ENCODE data around the gene NOTUM. TPM values are rescaled to one million over a fixed set of nuclear protein-coding genes. Genes with fewer than 3 reads are reported as not detected.

NOTUM gene
- total RNA-seq, 2 experiments from 2014 or later = not detected

- ATAC-seq (ENCODE audit: poor library complexity) = no peak
- DNase-seq = no peak
- CTCF ChIA-PET = no interaction called here
- TF ChIP-seq CTCF (IDR thresholded peaks at IDR 0.05) = no peak
- Histone ChIP-seq H3K36me3 (ENCODE audit: insufficient read depth, low read length) (peaks cover 4% of the 10 kb centered on the region), H3K27me3 (ENCODE audit: control insufficient read depth in 1 of 2, insufficient read depth in 2 of 2, low read length in 2 of 2) (no peaks in the 10 kb centered on the region), H3K27ac (ENCODE audit: low read depth in 1 of 2, low read length in 2 of 2) (no peak overlapping the region), H3K4me3 (ENCODE audit: low read length) (no peak overlapping the region), H3K9me3 (ENCODE audit: control insufficient read depth in 1 of 2, insufficient read depth in 1 of 2, low read length in 2 of 2) (no peaks in the 10 kb centered on the region), H3K4me1 (ENCODE audit: insufficient read depth, low read length) (peaks cover 52% of the 10 kb centered on the region)
- no peaks in the 10 kb centered on the region for H3K9me3 Mint-ChIP-seq
- H3K4me1 Mint-ChIP-seq (ENCODE audit: low read depth) = peaks cover 29% of the 10 kb centered on the region
- H3K36me3 Mint-ChIP-seq (ENCODE audit: low read depth) = peaks cover 10% of the 10 kb centered on the region
- POLR2A ChIA-PET = no interaction called here
- H3K27ac Mint-ChIP-seq = no peak overlapping the region
- intact Hi-C loops (cut with DNase I, micrococcal nuclease) = no loop called here
- no peak overlapping the region for H3K4me3 Mint-ChIP-seq
- H3K27me3 Mint-ChIP-seq = no peaks in the 10 kb centered on the region
These were observed 38.3 kb downstream of the NOTUM start for GRCh38 chr17:81922566-81923301.

GRCh38 chr17:81921996-81922565 is 38.9 kb downstream of the NOTUM start:
- Histone ChIP-seq H3K4me3 (ENCODE audit: low read length) (no peak overlapping the region), H3K36me3 (ENCODE audit: insufficient read depth, low read length) (peaks cover 4% of the 10 kb centered on the region), H3K9me3 (ENCODE audit: control insufficient read depth in 1 of 2, insufficient read depth in 1 of 2, low read length in 2 of 2) (no peaks in the 10 kb centered on the region), H3K27me3 (ENCODE audit: control insufficient read depth in 1 of 2, insufficient read depth in 2 of 2, low read length in 2 of 2) (no peaks in the 10 kb centered on the region), H3K27ac (ENCODE audit: low read depth in 1 of 2, low read length in 2 of 2) (no peak overlapping the region), H3K4me1 (ENCODE audit: insufficient read depth, low read length) (peaks cover 57% of the 10 kb centered on the region)
- POLR2A ChIA-PET = no interaction called here
- no peak for DNase-seq
- no peak for TF ChIP-seq CTCF (IDR thresholded peaks at IDR 0.05)
- Mint-ChIP-seq H3K36me3 (ENCODE audit: low read depth) (peaks cover 13% of the 10 kb centered on the region), H3K27ac (no peak overlapping the region), H3K27me3 (no peaks in the 10 kb centered on the region), H3K9me3 (no peaks in the 10 kb centered on the region), H3K4me3 (no peak overlapping the region), H3K4me1 (ENCODE audit: low read depth) (peaks cover 33% of the 10 kb centered on the region)
- intact Hi-C loops (cut with DNase I, micrococcal nuclease) = no loop called here
- CTCF ChIA-PET = no interaction called here
- ATAC-seq (ENCODE audit: poor library complexity) = no peak

DNA sequence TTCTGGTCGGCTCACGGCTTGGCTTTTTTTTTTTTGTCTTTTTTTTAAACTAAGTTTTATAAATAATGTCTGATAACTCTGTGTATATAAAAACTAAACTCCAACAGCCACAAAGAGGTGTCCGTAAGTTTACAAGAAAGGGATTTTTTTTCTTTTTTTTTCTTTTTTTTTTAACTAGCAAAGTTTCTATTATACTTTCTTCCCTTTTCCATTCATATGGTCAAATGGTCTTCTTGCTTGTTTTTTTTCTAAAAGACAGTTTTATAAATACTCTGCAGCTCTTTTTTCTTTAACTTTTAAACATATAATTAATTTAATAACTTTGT is 39.5 kb downstream of the NOTUM start:
- no peak overlapping the region for H3K27ac Mint-ChIP-seq
- DNase-seq (no peak), ATAC-seq (ENCODE audit: poor library complexity) (no peak)
- peaks cover 4% of the 10 kb centered on the region for H3K36me3 ChIP-seq (ENCODE audit: insufficient read depth, low read length)
- no peaks in the 10 kb centered on the region for H3K9me3 Mint-ChIP-seq
- ChIA-PET CTCF (interaction anchor here (0.8 kb wide), 1 partner anchor 38 kb away, joined by 3 read pairs; no protein-coding TSS in a partner anchor), POLR2A (interaction anchor here (0.6 kb wide), 1 partner anchor 17 kb away, joined by 3 read pairs; no protein-coding TSS in a partner anchor)
- H3K9me3 ChIP-seq (ENCODE audit: control insufficient read depth in 1 of 2, insufficient read depth in 1 of 2, low read length in 2 of 2) = no peaks in the 10 kb centered on the region
- no peak overlapping the region for H3K4me3 Mint-ChIP-seq
- no peaks in the 10 kb centered on the region for H3K27me3 ChIP-seq (ENCODE audit: control insufficient read depth in 1 of 2, insufficient read depth in 2 of 2, low read length in 2 of 2)
- no peak overlapping the region for H3K4me3 ChIP-seq (ENCODE audit: low read length)
- peaks cover 18% of the 10 kb centered on the region for H3K36me3 Mint-ChIP-seq (ENCODE audit: low read depth)
- H3K27me3 Mint-ChIP-seq = no peaks in the 10 kb centered on the region
- no peak overlapping the region for H3K27ac ChIP-seq (ENCODE audit: low read depth in 1 of 2, low read length in 2 of 2)
- peaks cover 59% of the 10 kb centered on the region for H3K4me1 ChIP-seq (ENCODE audit: insufficient read depth, low read length)
- intact Hi-C loops (cut with DNase I, micrococcal nuclease) = no loop called here
- no peak for TF ChIP-seq CTCF (IDR thresholded peaks at IDR 0.05)
- H3K4me1 Mint-ChIP-seq (ENCODE audit: low read depth) = peaks cover 36% of the 10 kb centered on the region

Measured in CD4-positive, alpha-beta T cell (primary cell).